ENCODE data around the gene RNF225.

- TF ChIP-seq DDIT3 (CRISPR knock-in tag; IDR thresholded peaks at IDR 0.05) (no peak), ZNF354B (CRISPR knock-in tag; IDR thresholded peaks at IDR 0.05) (no peak), MATR3 (CRISPR knock-in tag; IDR thresholded peaks at IDR 0.05) (no peak), POLR2A (IDR thresholded peaks at IDR 0.05; ENCODE audit: insufficient read depth in 1 of 2, low read depth in 2 of 2, low read length in 2 of 2) (peak in 1 of 2 experiments; percentile 61; a peak in 2 of 4 replicates), POLR2AphosphoS5 (IDR thresholded peaks at IDR 0.05; ENCODE audit: low read depth, low read length) (no peak)
These were observed 11.6 kb downstream of the RNF225 start for GRCh38 chr19:58406818-58407657.
